Measurements from ENCODE around the gene MACROD1.

Gene MACROD1

GRCh38 chr11:64114231-64114630 lies 51.7 kb downstream of the MACROD1 start:
- DNase-seq (ENCODE audit: low read depth in 1 of 2, low spot score in 1 of 2): no peak

GRCh38 chr11:64113462-64113780 lies 52.5 kb downstream of the MACROD1 start:
- DNase-seq (ENCODE audit: low read depth in 1 of 2, low spot score in 1 of 2): no peak

GRCh38 chr11:64112771-64113461 lies 53.0 kb downstream of the MACROD1 start:
- no peak for DNase-seq (ENCODE audit: low read depth in 1 of 2, low spot score in 1 of 2)

GRCh38 chr11:64110465-64111375 lies 55.2 kb downstream of the MACROD1 start:
- no peak for DNase-seq (ENCODE audit: low read depth in 1 of 2, low spot score in 1 of 2)

GRCh38 chr11:64109332-64109731 lies 56.6 kb downstream of the MACROD1 start:
- DNase-seq (ENCODE audit: low read depth in 1 of 2, low spot score in 1 of 2): no peak

GRCh38 chr11:64107303-64107702 lies 58.6 kb downstream of the MACROD1 start:
- no peak for DNase-seq (ENCODE audit: low read depth in 1 of 2, low spot score in 1 of 2)

- no peak for DNase-seq (ENCODE audit: low read depth in 1 of 2, low spot score in 1 of 2)
These were observed 61.3 kb downstream of the MACROD1 start for GRCh38 chr11:64104632-64105031.

- DNase-seq (ENCODE audit: low read depth in 1 of 2, low spot score in 1 of 2): no peak
These were observed 62.5 kb downstream of the MACROD1 start for GRCh38 chr11:64103277-64103985.

- DNase-seq (ENCODE audit: low read depth in 1 of 2, low spot score in 1 of 2): no peak
These were observed 63.7 kb downstream of the MACROD1 start for GRCh38 chr11:64102005-64102738.

GRCh38 chr11:64101461-64101860 lies 64.5 kb downstream of the MACROD1 start:
- no peak for DNase-seq (ENCODE audit: low read depth in 1 of 2, low spot score in 1 of 2)

GRCh38 chr11:64100782-64101353 lies 65.0 kb downstream of the MACROD1 start:
- no peak for DNase-seq (ENCODE audit: low read depth in 1 of 2, low spot score in 1 of 2)

GRCh38 chr11:64100360-64100759 lies 65.6 kb downstream of the MACROD1 start:
- DNase-seq (ENCODE audit: low read depth in 1 of 2, low spot score in 1 of 2): no peak

- no peak for DNase-seq (ENCODE audit: low read depth in 1 of 2, low spot score in 1 of 2)
These were observed 66.5 kb downstream of the MACROD1 start for GRCh38 chr11:64099436-64099835.

GRCh38 chr11:64098318-64098831 lies 67.5 kb downstream of the MACROD1 start:
- DNase-seq (ENCODE audit: low read depth in 1 of 2, low spot score in 1 of 2): no peak

- DNase-seq (ENCODE audit: low read depth in 1 of 2, low spot score in 1 of 2): no peak
These were observed 68.2 kb downstream of the MACROD1 start for GRCh38 chr11:64097468-64098317.

- no peak for DNase-seq (ENCODE audit: low read depth in 1 of 2, low spot score in 1 of 2)
These were observed 69.1 kb downstream of the MACROD1 start for GRCh38 chr11:64096835-64097234.

GRCh38 chr11:64095949-64096348 lies 70.0 kb downstream of the MACROD1 start:
- DNase-seq (ENCODE audit: low read depth in 1 of 2, low spot score in 1 of 2): no peak

GRCh38 chr11:64095273-64095817 lies 70.6 kb downstream of the MACROD1 start:
- DNase-seq (ENCODE audit: low read depth in 1 of 2, low spot score in 1 of 2): no peak

GRCh38 chr11:64094463-64095260 lies 71.3 kb downstream of the MACROD1 start:
- no peak for DNase-seq (ENCODE audit: low read depth in 1 of 2, low spot score in 1 of 2)
